SU-DHL-6 (cell line): ENCODE results near the gene AIP.

Experiments used
- CTCF ChIP-seq: fragments of 200-600 bp; sonication (generic); IDR thresholded peaks from one replicate; pipeline ENCODE4 v1.5.1; 2017; ENCODE audit warnings: antibody characterized with exemption, mild to moderate bottlenecking, low read length, moderate library complexity; ENCODE audit not compliant: insufficient read depth, poor library complexity, severe bottlenecking
- EZH2phosphoT487 ChIP-seq: fragments of 200-600 bp; sonication (generic), shearing (Covaris generic); conservative IDR thresholded peaks from 2 replicates; pipeline ENCODE4 v1.6.1; 2018; ENCODE audit warnings: mild to moderate bottlenecking, antibody characterized with exemption, low read length, moderate library complexity, mixed read lengths

GRCh38 chr11:67437082-67437808 lies 45.6 kb upstream of the AIP start, which contains the start of gene PTPRCAP:
- TF ChIP-seq CTCF (no peak), EZH2phosphoT487 (no peak)
